Measurements from ENCODE around the gene COP1. TPM values are rescaled to one million over a fixed set of nuclear protein-coding genes. Genes with fewer than 3 reads are reported as not detected.
"Not testable (repeated sequence)": the region's sequence is repeated elsewhere in the genome, so short reads cannot be mapped to it uniquely, and the experiment has no call there.

Gene COP1
- total RNA-seq, 1 donor from 2014 or later = 52.1 TPM

- TF ChIP-seq CTCF (IDR thresholded peaks at IDR 0.05) = no peak
- H3K27ac Mint-ChIP-seq = no peak overlapping the region
- no peaks in the 10 kb centered on the region for H3K9me3 Mint-ChIP-seq
- H3K4me1 Mint-ChIP-seq = peaks cover 5% of the 10 kb centered on the region
- no peak for DNase-seq
- no peaks in the 10 kb centered on the region for H3K27me3 Mint-ChIP-seq
- ChIA-PET POLR2A (no interaction called here), CTCF (no interaction called here)
- intact Hi-C loops (cut with micrococcal nuclease) = no loop called here
- ATAC-seq (ENCODE audit: low read depth) = no peak
- peaks cover 46% of the 10 kb centered on the region for H3K36me3 Mint-ChIP-seq (ENCODE audit: low read depth)
- no peak overlapping the region for H3K4me3 Mint-ChIP-seq
Measured at GRCh38 chr1:176029609-176030008, 177.5 kb downstream of the COP1 start.

- intact Hi-C loops (cut with micrococcal nuclease) = no loop called here
- no peak overlapping the region for H3K4me3 Mint-ChIP-seq
- no peak for TF ChIP-seq CTCF (IDR thresholded peaks at IDR 0.05)
- POLR2A ChIA-PET = no interaction called here
- H3K36me3 Mint-ChIP-seq (ENCODE audit: low read depth) = peaks cover 46% of the 10 kb centered on the region
- no peak overlapping the region for H3K27ac Mint-ChIP-seq
- ATAC-seq (ENCODE audit: low read depth) (no peak), DNase-seq (no peak)
- H3K9me3 Mint-ChIP-seq = no peaks in the 10 kb centered on the region
- H3K4me1 Mint-ChIP-seq = peaks cover 5% of the 10 kb centered on the region
- CTCF ChIA-PET = no interaction called here
- no peaks in the 10 kb centered on the region for H3K27me3 Mint-ChIP-seq
Measured at GRCh38 chr1:176029155-176029554, 177.9 kb downstream of the COP1 start.

GRCh38 chr1:176027934-176028333 lies 179.2 kb downstream of the COP1 start:
- H3K27ac Mint-ChIP-seq; intact Hi-C loops (cut with micrococcal nuclease); CTCF ChIA-PET; DNase-seq; H3K9me3 Mint-ChIP-seq; H3K4me1 Mint-ChIP-seq; POLR2A ChIA-PET; H3K4me3 Mint-ChIP-seq; H3K27me3 Mint-ChIP-seq: not testable (repeated sequence)
- ATAC-seq (ENCODE audit: low read depth) = peak; percentile 31
- H3K36me3 Mint-ChIP-seq (ENCODE audit: low read depth) = peaks cover 51% of the 10 kb centered on the region

- Mint-ChIP-seq H3K36me3 (ENCODE audit: low read depth) (peaks cover 53% of the 10 kb centered on the region), H3K4me1 (peaks cover 7% of the 10 kb centered on the region), H3K4me3 (no peak overlapping the region), H3K9me3 (no peaks in the 10 kb centered on the region), H3K27ac (no peak overlapping the region), H3K27me3 (no peaks in the 10 kb centered on the region)
- DNase-seq = no peak
- CTCF ChIA-PET = no interaction called here
- intact Hi-C loops (cut with micrococcal nuclease) = no loop called here
- POLR2A ChIA-PET = no interaction called here
- no peak for TF ChIP-seq CTCF (IDR thresholded peaks at IDR 0.05)
- ATAC-seq (ENCODE audit: low read depth) = no peak
Measured at GRCh38 chr1:176022574-176022973, 184.5 kb downstream of the COP1 start.

- no peak for TF ChIP-seq CTCF (IDR thresholded peaks at IDR 0.05)
Measured at GRCh38 chr1:176017722-176018121, 189.4 kb downstream of the COP1 start.

GRCh38 chr1:176009951-176010350 lies 197.1 kb downstream of the COP1 start:
- Mint-ChIP-seq H3K4me1 (no peaks in the 10 kb centered on the region), H3K27ac (no peak overlapping the region), H3K4me3 (no peak overlapping the region), H3K27me3 (no peaks in the 10 kb centered on the region), H3K36me3 (ENCODE audit: low read depth) (peaks cover 28% of the 10 kb centered on the region), H3K9me3 (no peaks in the 10 kb centered on the region)
- POLR2A ChIA-PET = no interaction called here
- CTCF ChIA-PET = no interaction called here
- no peak for ATAC-seq (ENCODE audit: low read depth)
- DNase-seq = no peak
- intact Hi-C loops (cut with micrococcal nuclease) = no loop called here
- no peak for TF ChIP-seq CTCF (IDR thresholded peaks at IDR 0.05)

More at GRCh38 chr1:176017722-176018121, 189.4 kb downstream of the COP1 start:
- DNase-seq (no peak), ATAC-seq (ENCODE audit: low read depth) (peak; percentile 31)
- intact Hi-C loops (cut with micrococcal nuclease) = no loop called here
- H3K36me3 Mint-ChIP-seq (ENCODE audit: low read depth) = peaks cover 50% of the 10 kb centered on the region
- H3K27me3 Mint-ChIP-seq = no peaks in the 10 kb centered on the region
- H3K4me3 Mint-ChIP-seq = no peak overlapping the region
- ChIA-PET CTCF (no interaction called here), POLR2A (interaction anchor here (0.7 kb wide), 1 partner anchor 190 kb away, joined by 4 read pairs; the partner anchor contains the start of gene COP1)
- H3K27ac Mint-ChIP-seq = no peak overlapping the region
- no peaks in the 10 kb centered on the region for H3K9me3 Mint-ChIP-seq
- peaks cover 14% of the 10 kb centered on the region for H3K4me1 Mint-ChIP-seq

GRCh38 chr1:176007756-176008389 lies 199.2 kb downstream of the COP1 start:
- H3K4me3 Mint-ChIP-seq; POLR2A ChIA-PET; ATAC-seq (ENCODE audit: low read depth); intact Hi-C loops (cut with micrococcal nuclease); H3K27me3 Mint-ChIP-seq; H3K4me1 Mint-ChIP-seq; H3K27ac Mint-ChIP-seq; CTCF ChIA-PET; H3K9me3 Mint-ChIP-seq; DNase-seq: not testable (repeated sequence)
- H3K36me3 Mint-ChIP-seq (ENCODE audit: low read depth) = peaks cover 21% of the 10 kb centered on the region

GRCh38 chr1:175994660-175995059 lies 212.4 kb downstream of the COP1 start:
- DNase-seq; ATAC-seq (ENCODE audit: low read depth); H3K9me3 Mint-ChIP-seq; H3K4me1 Mint-ChIP-seq; H3K27me3 Mint-ChIP-seq; intact Hi-C loops (cut with micrococcal nuclease); CTCF ChIA-PET; POLR2A ChIA-PET; H3K4me3 Mint-ChIP-seq: not testable (repeated sequence)
- peak overlapping the region; percentile 6 for H3K27ac Mint-ChIP-seq
- H3K36me3 Mint-ChIP-seq (ENCODE audit: low read depth) = peaks cover 32% of the 10 kb centered on the region
